Mesenchymal stem cell (in vitro differentiated cells and primary cell): ENCODE measurements around the gene CEP63. TPM values are rescaled to one million over a fixed set of nuclear protein-coding genes. Genes with fewer than 3 reads are reported as not detected.

Experiments
- DNase-seq: peaks from one replicate; pipeline ENCODE4 v3.0.0-alpha.2; 2013
- H2AFZ ChIP-seq: one replicate; pipeline ENCODE4 v1.6.1; 2013; ENCODE audit warnings: low read depth, mild to moderate bottlenecking, control low read depth, inconsistent platforms, low read length, moderate library complexity
- H2AK5ac ChIP-seq: 2 replicates; pipeline ENCODE4 v1.6.1; 2013; ENCODE audit warnings: low read length, moderate library complexity, mild to moderate bottlenecking, inconsistent platforms; ENCODE audit not compliant: severe bottlenecking
- H2BK120ac ChIP-seq: one replicate; pipeline ENCODE4 v1.6.1; 2013; ENCODE audit warnings: low read depth, mild to moderate bottlenecking, inconsistent platforms, low read length, moderate library complexity
- H2BK12ac ChIP-seq, 2 experiments: one replicate each; pipeline ENCODE4 v1.6.1; 2013; ENCODE audit warnings: inconsistent platforms in 2 of 2, low read length in 2 of 2, mild to moderate bottlenecking in 2 of 2, moderate library complexity in 2 of 2, control low read depth in 1 of 2
- H2BK15ac ChIP-seq: one replicate; pipeline ENCODE4 v1.6.1; 2013; ENCODE audit warnings: mild to moderate bottlenecking, low read depth, inconsistent platforms; ENCODE audit not compliant: poor library complexity, severe bottlenecking
- H2BK5ac ChIP-seq: 2 replicates; pipeline ENCODE4 v1.6.1; 2013; ENCODE audit warnings: low read depth, mild to moderate bottlenecking, low read length, control low read depth, inconsistent platforms; ENCODE audit not compliant: poor library complexity, severe bottlenecking
- H3K14ac ChIP-seq, 2 experiments: one replicate each; pipeline ENCODE4 v1.6.1; 2013; ENCODE audit warnings: inconsistent platforms in 2 of 2, low read length in 2 of 2, control low read depth in 1 of 2, mild to moderate bottlenecking in 1 of 2, moderate library complexity in 1 of 2
- H3K18ac ChIP-seq, 2 experiments: one replicate each; pipeline ENCODE4 v1.6.1; 2013; ENCODE audit warnings: inconsistent platforms in 2 of 2, low read length in 2 of 2, control low read depth in 1 of 2, low read depth in 1 of 2, mild to moderate bottlenecking in 1 of 2
- H3K23ac ChIP-seq, 2 experiments: one replicate each; pipeline ENCODE4 v1.6.1; 2013; ENCODE audit warnings: inconsistent platforms in 2 of 2, low read length in 2 of 2, mild to moderate bottlenecking in 2 of 2, moderate library complexity in 2 of 2, control low read depth in 1 of 2
- H3K27ac ChIP-seq: 2 replicates; pipeline ENCODE4 v1.5.1; 2013; ENCODE audit warnings: mild to moderate bottlenecking, moderate library complexity, low read length, control low read depth, inconsistent platforms; ENCODE audit not compliant: poor library complexity, severe bottlenecking
- H3K27me3 ChIP-seq, 2 experiments: 2 replicates each; pipeline versions ENCODE4 v1.6.1 to v1.7.0; 2013; ENCODE audit warnings: low read length in 2 of 2, mild to moderate bottlenecking in 2 of 2, moderate library complexity in 2 of 2, control low read depth in 1 of 2, inconsistent platforms in 1 of 2; ENCODE audit not compliant: control insufficient read depth in 1 of 2, insufficient read depth in 1 of 2
- H3K36me3 ChIP-seq, 2 experiments: 2 replicates each; pipeline versions ENCODE4 v1.6.1 to v1.7.0; 2013; ENCODE audit warnings: low read length in 2 of 2, control low read depth in 1 of 2, inconsistent platforms in 1 of 2, low read depth in 1 of 2, mild to moderate bottlenecking in 1 of 2; ENCODE audit not compliant: insufficient read depth in 2 of 2, control insufficient read depth in 1 of 2
- H3K4ac ChIP-seq, 2 experiments: one replicate each; pipeline ENCODE4 v1.6.1; 2013; ENCODE audit warnings: inconsistent platforms in 2 of 2, low read length in 2 of 2, mild to moderate bottlenecking in 2 of 2, moderate library complexity in 2 of 2, control low read depth in 1 of 2, low read depth in 1 of 2
- H3K4me1 ChIP-seq: 2 replicates; pipeline ENCODE4 v1.6.1; 2013; ENCODE audit warnings: low read depth, low read length, control low read depth; ENCODE audit not compliant: control insufficient read depth, insufficient read depth
- H3K4me2 ChIP-seq: 2 replicates; pipeline ENCODE4 v1.6.1; 2013; ENCODE audit warnings: low read length, mild to moderate bottlenecking, inconsistent platforms; ENCODE audit not compliant: poor library complexity, severe bottlenecking
- H3K4me3 ChIP-seq, 2 experiments: 2 replicates each; pipeline versions ENCODE4 v1.5.1 to v1.7.0; 2013; ENCODE audit warnings: low read length in 2 of 2, mild to moderate bottlenecking in 2 of 2, control low read depth in 1 of 2, low read depth in 1 of 2; ENCODE audit not compliant: insufficient read depth in 1 of 2
- H3K79me1 ChIP-seq: replicated peaks from 2 replicates; pipeline ENCODE4 v1.6.1; 2013; ENCODE audit warnings: mild to moderate bottlenecking, control low read depth, low read length, inconsistent platforms; ENCODE audit not compliant: poor library complexity, severe bottlenecking
- H3K9ac ChIP-seq: 2 replicates; pipeline ENCODE4 v1.7.0; 2013; ENCODE audit warnings: mild to moderate bottlenecking, low read length, moderate library complexity
- H3K9me3 ChIP-seq: 2 replicates; pipeline ENCODE4 v1.7.0; 2013; ENCODE audit warnings: mild to moderate bottlenecking, low read length; ENCODE audit not compliant: control insufficient read depth
- H4K8ac ChIP-seq: one replicate; pipeline ENCODE4 v1.6.1; 2013; ENCODE audit warnings: inconsistent platforms, mild to moderate bottlenecking, low read length, moderate library complexity
- H4K91ac ChIP-seq: one replicate; pipeline ENCODE4 v1.6.1; 2013; ENCODE audit warnings: mild to moderate bottlenecking, low read length, inconsistent platforms
- WGBS: methylation state at CpG from one replicate; pipeline ENCODE4 v1.1.7; 2013; ENCODE audit warnings: mixed read lengths; 5-methylcytosine and 5-hydroxymethylcytosine counted together
- polyA plus RNA-seq, 2 experiments: library from polyadenylated mRNA; stranded (reverse); fragments of 200-250 nt; gene quantifications; one replicate each; pipeline ENCODE4 v1.2.3, GENCODE V29; 2013

The CEP63 gene
- 20.1 TPM for polyA plus RNA-seq (2013, experiment 1 of 2)
- 21.0 TPM for polyA plus RNA-seq (2013, experiment 2 of 2)

DNA sequence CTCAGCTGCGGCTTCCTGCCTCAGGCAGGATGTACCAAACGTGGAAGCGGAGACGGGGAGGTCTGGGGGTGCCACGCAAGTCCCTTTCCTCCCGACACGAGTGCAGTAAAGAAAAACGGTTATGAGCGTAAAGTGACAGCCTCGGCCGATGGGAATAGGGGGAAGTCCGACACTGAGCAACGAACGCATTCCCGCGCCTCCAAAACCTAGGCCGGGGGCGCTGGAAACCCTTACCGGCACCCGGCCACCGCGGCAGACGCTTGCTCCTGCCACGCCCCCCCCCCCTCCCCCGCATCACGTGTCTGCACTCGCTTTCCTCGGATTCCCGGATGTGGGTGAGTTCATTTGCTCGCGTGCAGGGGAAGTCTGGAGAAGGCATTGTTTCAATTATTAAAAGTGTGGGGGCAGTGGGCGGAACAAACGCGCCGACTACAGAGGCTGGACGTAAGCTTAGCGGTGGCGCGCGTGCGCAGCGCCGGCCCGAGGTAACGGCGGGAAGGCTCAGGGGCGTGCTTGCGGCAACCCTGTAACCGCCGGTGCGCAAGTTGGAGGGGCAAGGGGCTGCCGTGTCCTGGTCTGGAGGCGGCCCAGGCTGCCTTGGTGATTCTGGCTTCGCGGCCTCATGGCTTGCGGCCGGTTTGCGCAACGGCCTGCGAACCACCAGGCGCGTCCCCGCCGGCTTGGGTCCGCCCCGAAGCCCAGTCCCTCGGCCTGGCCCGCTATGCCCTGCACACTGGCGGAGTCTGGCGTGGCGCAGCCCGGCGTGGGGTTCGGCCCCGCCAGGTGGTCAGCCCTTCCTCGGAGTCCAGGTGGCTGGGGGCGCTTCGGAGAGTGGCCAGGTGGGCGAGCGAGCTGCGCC is at the start of gene CEP63, which contains the start of gene ANAPC13:
Gene CEP63, plus strand, starts transcription at position 340 of the 859 bp plus-strand sequence. CDS start 9,264 bp downstream, outside the sequence.
Gene ANAPC13, minus strand, starts transcription at position 268 of the 859 bp plus-strand sequence. CDS start 3,081 bp downstream, outside the sequence.
- Histone ChIP-seq H3K18ac (peak within 1 kb of the TSS; percentile 95 to 97), H2AK5ac (peak within 1 kb of the TSS; percentile 91), H4K91ac (peak within 1 kb of the TSS; percentile 86), H3K79me1 (peaks cover 6% of the 10 kb centered on the region), H3K4me2 (peak within 1 kb of the TSS; percentile 86), H2BK5ac (peak within 1 kb of the TSS; percentile 94), H3K36me3 (peaks cover under 1 to 19% of the 10 kb centered on the region in 2 experiments), H2BK120ac (peak within 1 kb of the TSS; percentile 76), H3K9me3 (no peaks in the 10 kb centered on the region), H2AFZ (peak within 1 kb of the TSS; percentile 48), H3K27me3 (no peaks in the 10 kb centered on the region), H2BK12ac (peak within 1 kb of the TSS; percentile 28 to 86), H3K9ac (peak within 1 kb of the TSS; percentile 98), H3K4me3 (peak within 1 kb of the TSS; percentile 75 to 85), H3K23ac (peak within 1 kb of the TSS in 1 of 2 experiments; percentile 79), H2BK15ac (peak within 1 kb of the TSS; percentile 53), H4K8ac (peak within 1 kb of the TSS; percentile 89), H3K4ac (peak within 1 kb of the TSS; percentile 90 to 97), H3K14ac (peak within 1 kb of the TSS; percentile 60 to 91), H3K27ac (peak within 1 kb of the TSS; percentile 92), H3K4me1 (no peaks in the 10 kb centered on the region)
- DNase-seq = peak; percentile 99
- WGBS = under 1% methylated on average over 81 of the region's 81 CpGs

DNA sequence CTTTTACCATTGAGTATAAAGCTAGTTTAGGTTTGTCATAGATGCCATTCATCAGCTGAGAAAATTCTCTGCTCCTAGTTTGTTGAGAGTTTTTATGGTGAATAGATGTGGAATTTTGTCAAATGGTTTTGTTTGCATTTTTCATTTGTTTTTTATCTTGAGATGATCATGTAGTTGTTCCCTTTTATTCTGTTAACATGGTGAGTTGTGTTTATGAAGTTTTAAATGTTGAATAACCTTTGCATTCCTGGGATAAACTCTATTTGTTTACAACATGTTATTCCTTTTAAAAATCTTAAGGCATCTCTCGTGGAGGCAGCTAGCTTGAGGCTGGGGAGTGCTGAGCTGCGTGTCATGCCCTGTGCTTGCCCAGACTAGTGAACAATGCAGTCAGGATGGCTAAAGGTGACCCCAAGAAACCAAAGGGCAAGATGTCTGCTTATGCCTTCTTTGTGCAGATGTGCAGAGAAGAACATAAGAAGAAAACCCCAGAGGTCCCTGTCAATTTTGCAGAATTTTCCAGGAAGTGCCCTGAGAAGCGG is 48.6 kb upstream of the CEP63 start:
- H3K4me3 ChIP-seq = no peak overlapping the region
- H3K4ac ChIP-seq = no peak overlapping the region
- no peak overlapping the region for H4K91ac ChIP-seq
- no peak overlapping the region for H3K18ac ChIP-seq
- no peak overlapping the region for H3K27ac ChIP-seq
- no peak overlapping the region for H3K9ac ChIP-seq
- no peak overlapping the region for H2BK12ac ChIP-seq
- WGBS = 66% methylated on average over 3 of the region's 3 CpGs
- no peak overlapping the region for H2BK15ac ChIP-seq
- no peak overlapping the region for H2BK120ac ChIP-seq
- H3K14ac ChIP-seq = no peak overlapping the region
- H4K8ac ChIP-seq = no peak overlapping the region
- no peak overlapping the region for H3K23ac ChIP-seq
- no peaks in the 10 kb centered on the region for H3K9me3 ChIP-seq
- no peaks in the 10 kb centered on the region for H3K36me3 ChIP-seq
- H3K79me1 ChIP-seq = no peaks in the 10 kb centered on the region
- H2AFZ ChIP-seq = no peak overlapping the region
- H3K4me1 ChIP-seq = no peaks in the 10 kb centered on the region
- no peak for DNase-seq
- H2BK5ac ChIP-seq = no peak overlapping the region
- H3K4me2 ChIP-seq = no peak overlapping the region
- no peak overlapping the region for H2AK5ac ChIP-seq
- H3K27me3 ChIP-seq = no peaks in the 10 kb centered on the region

DNA sequence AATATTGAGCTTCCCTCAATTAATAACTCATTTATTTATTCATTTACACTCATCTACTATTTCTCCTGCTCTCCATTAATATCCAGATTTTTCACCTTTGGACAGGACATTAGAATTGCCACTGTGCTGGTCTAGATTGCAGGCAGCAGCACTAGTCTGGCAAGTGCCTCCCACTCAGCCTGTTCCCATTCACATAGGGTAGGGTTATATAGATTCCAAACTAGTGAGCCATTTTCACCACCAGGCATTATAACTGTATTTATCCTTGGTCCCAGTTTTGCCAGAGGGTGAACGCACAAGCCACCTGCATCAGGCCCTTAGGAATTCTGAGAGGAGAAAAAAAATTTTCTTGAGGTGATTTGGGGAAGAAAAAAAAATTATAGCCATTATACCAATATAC is 44.5 kb upstream of the CEP63 start:
- Histone ChIP-seq H3K36me3 (no peaks in the 10 kb centered on the region), H2BK5ac (no peak overlapping the region), H2BK12ac (no peak overlapping the region), H4K91ac (no peak overlapping the region), H2BK15ac (no peak overlapping the region), H2AFZ (no peak overlapping the region), H3K18ac (no peak overlapping the region), H3K4me1 (no peaks in the 10 kb centered on the region), H3K23ac (no peak overlapping the region), H3K14ac (no peak overlapping the region), H3K4me3 (no peak overlapping the region), H2AK5ac (no peak overlapping the region), H3K27ac (no peak overlapping the region), H3K9ac (no peak overlapping the region), H2BK120ac (no peak overlapping the region), H3K27me3 (no peaks in the 10 kb centered on the region), H4K8ac (no peak overlapping the region), H3K4ac (no peak overlapping the region), H3K79me1 (no peaks in the 10 kb centered on the region), H3K4me2 (no peak overlapping the region), H3K9me3 (no peaks in the 10 kb centered on the region)
- no CpG with 5 or more reads among the region's 1 CpG for WGBS
- no peak for DNase-seq

DNA sequence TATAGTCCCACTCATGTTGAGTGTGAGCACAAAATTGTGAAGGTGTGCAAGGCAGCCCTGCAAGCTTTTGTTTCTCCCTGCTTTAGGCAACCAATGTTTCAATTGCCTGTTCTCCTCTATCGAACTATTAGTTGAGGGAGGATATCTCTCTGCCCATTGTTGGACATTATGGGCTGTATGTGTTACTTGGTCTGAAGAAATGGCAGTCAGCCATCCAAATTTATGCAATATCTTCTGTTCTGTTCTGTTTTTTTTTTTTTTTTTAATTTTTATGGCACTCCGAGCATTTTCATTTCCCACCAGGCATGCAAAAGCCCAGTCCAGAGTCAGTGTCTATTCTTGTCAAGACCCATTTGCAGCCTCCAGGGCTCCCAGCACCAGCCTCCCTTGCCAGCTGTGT is 44.0 kb upstream of the CEP63 start:
- H3K79me1 ChIP-seq = no peaks in the 10 kb centered on the region
- H4K91ac ChIP-seq = no peak overlapping the region
- no peak overlapping the region for H3K4ac ChIP-seq
- no peak overlapping the region for H3K14ac ChIP-seq
- no peak overlapping the region for H3K9ac ChIP-seq
- H3K23ac ChIP-seq = no peak overlapping the region
- H3K18ac ChIP-seq = no peak overlapping the region
- H3K9me3 ChIP-seq = no peaks in the 10 kb centered on the region
- H2AFZ ChIP-seq = no peak overlapping the region
- peaks cover 3% of the 10 kb centered on the region for H3K4me1 ChIP-seq
- H3K27me3 ChIP-seq = no peaks in the 10 kb centered on the region
- no peak overlapping the region for H2BK12ac ChIP-seq
- no peak overlapping the region for H3K4me3 ChIP-seq
- no peaks in the 10 kb centered on the region for H3K36me3 ChIP-seq
- H2AK5ac ChIP-seq = no peak overlapping the region
- DNase-seq = no peak
- no peak overlapping the region for H3K4me2 ChIP-seq
- no peak overlapping the region for H4K8ac ChIP-seq
- no peak overlapping the region for H2BK5ac ChIP-seq
- no peak overlapping the region for H2BK15ac ChIP-seq
- H3K27ac ChIP-seq = no peak overlapping the region
- 100% methylated on average over 2 of the region's 2 CpGs for WGBS
- no peak overlapping the region for H2BK120ac ChIP-seq
